K562 (cell line): Measurements from ENCODE around the gene SLC4A1.

Source experiments
- FOXJ3 ChIP-seq: sonication (generic); formaldehyde crosslinking; IDR thresholded peaks from 2 replicates; pipeline ENCODE4 v1.4.0; 2020; ENCODE audit warnings: mild to moderate bottlenecking, missing genetic modification reagents
- TCF3 ChIP-seq: sonication (generic); formaldehyde crosslinking; IDR thresholded peaks from 2 replicates; pipeline ENCODE4 v1.4.0; 2020; ENCODE audit warnings: mild to moderate bottlenecking, missing genetic modification reagents
- ZNF551 ChIP-seq: fragments of 250-450 bp; sonication (Bioruptor Pico); IDR thresholded peaks from 2 replicates; pipeline ENCODE4 v1.5.0; 2021; ENCODE audit warnings: mild to moderate bottlenecking, moderate library complexity
- ZNF77 ChIP-seq: fragments of 250-450 bp; sonication (Bioruptor Pico); IDR thresholded peaks from 2 replicates; pipeline ENCODE4 v1.5.0; 2020
- TF ChIP-seq, protein P1 (sequence below): sonication (generic); formaldehyde crosslinking; IDR thresholded peaks from 2 replicates; pipeline ENCODE4 v1.8.1; 2022; ENCODE audit warnings: missing genetic modification reagents
- TF ChIP-seq, protein P2 (sequence below): sonication (generic); IDR thresholded peaks from 2 replicates; pipeline ENCODE4 v1.6.1; 2016
- TF ChIP-seq, protein P3 (sequence below): sonication (generic); formaldehyde crosslinking; IDR thresholded peaks from 2 replicates; pipeline ENCODE4 v1.8.1; 2023; ENCODE audit warnings: mild to moderate bottlenecking, missing genetic modification reagents

DNA sequence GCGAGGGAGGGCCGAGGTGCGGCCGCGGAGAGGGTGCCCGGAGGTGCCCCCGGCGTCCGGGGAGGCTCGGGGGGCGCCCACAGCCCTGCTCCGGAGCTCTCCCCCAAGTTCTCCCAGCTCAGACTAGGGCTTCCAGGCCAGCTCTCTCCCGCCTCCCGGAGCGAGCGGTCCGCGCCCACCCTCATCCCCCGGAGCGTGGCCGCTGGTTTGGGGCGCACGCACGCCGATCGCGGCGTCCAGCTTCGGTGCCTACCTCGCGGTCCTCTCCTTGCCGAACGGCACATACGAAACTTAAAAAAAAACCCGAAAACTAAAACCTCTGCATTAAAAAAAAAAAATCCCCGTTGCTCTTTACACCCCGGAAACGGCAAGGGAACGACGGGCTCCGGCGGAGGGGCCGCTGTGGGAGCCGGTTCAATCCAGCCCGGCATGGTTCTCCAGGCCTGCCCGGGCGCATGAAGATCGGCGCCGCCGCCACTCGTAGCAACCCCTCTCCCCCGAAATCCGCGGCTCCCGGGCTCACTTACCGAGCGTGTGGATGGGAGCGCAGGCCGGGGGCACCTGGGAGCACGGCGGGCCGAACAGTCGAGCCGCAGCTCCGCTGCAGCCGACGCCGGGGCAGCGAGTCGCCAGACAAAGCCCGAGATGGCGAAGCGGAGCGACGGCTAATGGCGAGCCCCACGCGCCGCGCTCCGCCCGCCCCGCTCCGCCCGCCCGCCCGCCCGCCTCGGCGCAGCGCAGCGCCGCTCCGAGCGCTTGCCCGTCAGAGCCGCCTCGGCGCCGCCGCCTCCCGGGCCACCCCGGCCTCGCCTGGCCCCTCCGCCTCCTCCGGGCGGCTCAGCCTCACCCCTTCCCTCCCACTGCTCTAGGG is 47.5 kb downstream of the SLC4A1 start:
- TF ChIP-seq, protein P1, sequence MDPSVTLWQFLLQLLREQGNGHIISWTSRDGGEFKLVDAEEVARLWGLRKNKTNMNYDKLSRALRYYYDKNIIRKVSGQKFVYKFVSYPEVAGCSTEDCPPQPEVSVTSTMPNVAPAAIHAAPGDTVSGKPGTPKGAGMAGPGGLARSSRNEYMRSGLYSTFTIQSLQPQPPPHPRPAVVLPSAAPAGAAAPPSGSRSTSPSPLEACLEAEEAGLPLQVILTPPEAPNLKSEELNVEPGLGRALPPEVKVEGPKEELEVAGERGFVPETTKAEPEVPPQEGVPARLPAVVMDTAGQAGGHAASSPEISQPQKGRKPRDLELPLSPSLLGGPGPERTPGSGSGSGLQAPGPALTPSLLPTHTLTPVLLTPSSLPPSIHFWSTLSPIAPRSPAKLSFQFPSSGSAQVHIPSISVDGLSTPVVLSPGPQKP (CRISPR knock-in tag) = no peak
- TF ChIP-seq, protein P2, sequence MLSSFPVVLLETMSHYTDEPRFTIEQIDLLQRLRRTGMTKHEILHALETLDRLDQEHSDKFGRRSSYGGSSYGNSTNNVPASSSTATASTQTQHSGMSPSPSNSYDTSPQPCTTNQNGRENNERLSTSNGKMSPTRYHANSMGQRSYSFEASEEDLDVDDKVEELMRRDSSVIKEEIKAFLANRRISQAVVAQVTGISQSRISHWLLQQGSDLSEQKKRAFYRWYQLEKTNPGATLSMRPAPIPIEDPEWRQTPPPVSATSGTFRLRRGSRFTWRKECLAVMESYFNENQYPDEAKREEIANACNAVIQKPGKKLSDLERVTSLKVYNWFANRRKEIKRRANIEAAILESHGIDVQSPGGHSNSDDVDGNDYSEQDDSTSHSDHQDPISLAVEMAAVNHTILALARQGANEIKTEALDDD = no peak
- no peak for TF ChIP-seq ZNF551 (CRISPR knock-in tag)
- TF ChIP-seq, protein P3, sequence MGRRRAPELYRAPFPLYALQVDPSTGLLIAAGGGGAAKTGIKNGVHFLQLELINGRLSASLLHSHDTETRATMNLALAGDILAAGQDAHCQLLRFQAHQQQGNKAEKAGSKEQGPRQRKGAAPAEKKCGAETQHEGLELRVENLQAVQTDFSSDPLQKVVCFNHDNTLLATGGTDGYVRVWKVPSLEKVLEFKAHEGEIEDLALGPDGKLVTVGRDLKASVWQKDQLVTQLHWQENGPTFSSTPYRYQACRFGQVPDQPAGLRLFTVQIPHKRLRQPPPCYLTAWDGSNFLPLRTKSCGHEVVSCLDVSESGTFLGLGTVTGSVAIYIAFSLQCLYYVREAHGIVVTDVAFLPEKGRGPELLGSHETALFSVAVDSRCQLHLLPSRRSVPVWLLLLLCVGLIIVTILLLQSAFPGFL (CRISPR knock-in tag) = no peak
- TF ChIP-seq TCF3 (CRISPR knock-in tag) = no peak
- TF ChIP-seq FOXJ3 (CRISPR knock-in tag) = no peak
- no peak for TF ChIP-seq ZNF77 (CRISPR knock-in tag)
